Measurements from ENCODE around the gene PLOD2.

Gene PLOD2

GRCh38 chr3:146160964-146161662 is at the start of gene PLOD2:
TSS of gene PLOD2 (minus strand) at chr3:146161184. CDS start at chr3:146160989, 195 bp downstream.
- DNase-seq: peak; percentile 74

DNA sequence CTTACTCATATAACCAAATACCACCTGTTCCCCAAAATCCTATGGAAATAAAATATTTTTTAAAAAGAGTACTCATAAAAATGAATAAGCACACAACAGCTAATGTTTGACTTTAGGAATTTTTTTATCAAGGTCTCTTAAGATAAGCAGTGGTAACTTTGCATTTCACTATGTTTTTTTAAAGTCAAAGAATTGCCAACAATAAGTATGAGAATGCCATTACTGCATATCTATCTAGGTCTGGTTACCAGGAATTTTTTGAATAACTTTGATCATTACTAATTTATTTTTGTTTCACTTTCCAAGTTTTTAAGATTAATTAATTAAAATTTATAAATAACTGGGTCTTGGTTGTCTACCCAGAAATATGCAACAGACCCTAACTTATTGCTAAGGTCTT is 48.4 kb upstream of the PLOD2 start:
- DNase-seq: no peak

- DNase-seq: no peak
Measured at GRCh38 chr3:146203776-146204175, 42.8 kb upstream of the PLOD2 start.

DNA sequence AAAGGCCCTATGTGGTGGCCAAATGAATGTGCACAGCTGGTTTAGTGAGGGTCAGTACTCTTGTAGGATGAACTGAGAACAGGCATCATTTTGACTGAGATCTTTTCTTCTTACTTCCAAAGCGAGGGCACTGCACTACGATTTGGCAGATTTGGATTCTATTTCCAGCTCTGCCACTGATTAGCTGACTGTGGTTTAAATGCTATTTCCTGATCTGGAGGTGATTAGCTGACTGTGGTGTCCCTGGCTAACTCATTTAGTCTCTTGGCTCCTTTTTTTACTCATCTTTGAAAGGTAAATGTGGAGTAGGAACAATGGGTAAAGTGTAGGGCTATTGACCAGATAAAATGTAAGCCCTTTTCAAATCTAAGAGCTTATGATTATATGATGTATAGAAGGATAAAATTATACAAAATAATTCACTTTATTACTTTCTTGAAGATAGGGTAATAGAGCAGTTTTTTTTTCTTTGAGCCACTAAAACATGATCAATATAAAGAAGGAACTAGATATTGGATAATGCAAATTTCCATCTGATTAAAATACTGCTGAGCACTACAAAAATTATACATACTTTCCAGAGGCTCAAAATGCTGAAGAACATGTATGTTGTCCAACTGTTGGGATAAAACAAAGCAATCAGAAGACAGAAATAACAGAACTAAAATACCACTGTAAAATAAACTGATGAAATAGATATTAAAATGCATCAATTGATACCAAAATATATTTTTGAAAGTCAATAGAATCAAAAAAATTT is 39.7 kb upstream of the PLOD2 start:
- no peak for DNase-seq

- DNase-seq: no peak
Measured at GRCh38 chr3:146199762-146200161, 38.8 kb upstream of the PLOD2 start.

DNA sequence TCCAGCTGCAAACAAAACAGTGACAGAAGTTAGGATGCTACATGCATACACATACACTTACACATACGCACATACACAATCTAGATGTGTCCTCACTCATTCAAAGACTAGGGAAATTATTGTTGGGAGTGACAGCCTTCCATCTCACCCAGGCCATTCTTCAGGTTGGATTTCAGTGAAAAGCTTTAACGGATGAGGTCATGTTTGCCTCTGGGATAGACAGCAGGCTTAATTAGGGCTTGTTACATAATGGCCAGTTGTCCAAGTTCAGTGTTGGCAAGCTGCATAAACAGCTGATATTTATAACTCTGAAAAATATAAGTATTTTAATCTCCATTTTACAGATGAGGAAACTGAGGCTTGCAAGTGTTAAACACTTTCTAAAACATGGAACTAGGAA is 35.8 kb upstream of the PLOD2 start:
- no peak for DNase-seq

GRCh38 chr3:146195605-146196004 is 34.6 kb upstream of the PLOD2 start:
- no peak for DNase-seq

- DNase-seq: no peak
Measured at GRCh38 chr3:146195030-146195429, 34.0 kb upstream of the PLOD2 start.

- no peak for DNase-seq
Measured at GRCh38 chr3:146191051-146191450, 30.1 kb upstream of the PLOD2 start.

- DNase-seq: no peak
Measured at GRCh38 chr3:146189519-146190173, 28.7 kb upstream of the PLOD2 start.

GRCh38 chr3:146187334-146187950 is 26.5 kb upstream of the PLOD2 start:
- DNase-seq: no peak

DNA sequence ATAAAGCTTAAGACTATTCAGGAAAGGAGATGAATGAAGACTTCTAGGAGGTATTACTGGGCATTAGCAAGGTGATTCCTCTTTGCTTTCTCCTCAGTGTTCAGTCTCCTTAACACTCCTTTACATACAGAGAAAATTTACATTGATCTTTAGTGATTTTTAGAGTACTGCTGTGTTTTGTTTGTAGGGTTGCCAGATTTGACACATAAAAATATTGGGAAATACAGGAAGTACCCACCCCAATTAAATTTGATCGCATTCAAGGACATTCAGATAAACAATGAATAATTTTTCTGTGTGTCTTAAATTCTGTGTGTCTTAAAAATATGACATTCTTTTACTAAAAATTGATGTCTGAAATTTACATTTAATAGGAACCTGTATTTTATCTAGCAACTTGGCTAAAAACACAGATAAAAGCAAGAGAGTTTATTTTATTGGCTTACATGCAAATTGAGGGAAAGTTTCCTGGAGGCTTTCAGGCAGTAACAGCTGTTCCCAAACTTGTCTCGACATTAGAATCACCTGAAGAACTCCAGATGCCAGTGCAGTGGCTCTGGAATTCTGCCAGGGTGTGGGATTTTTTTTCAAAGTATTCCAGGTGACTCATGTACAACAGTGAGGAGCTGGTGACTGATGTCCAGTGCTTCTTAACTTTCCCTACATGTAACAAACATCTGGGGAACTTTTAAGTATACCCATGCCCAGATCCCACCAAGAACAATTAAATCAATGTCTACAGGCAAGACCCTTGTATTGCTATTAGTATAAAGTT is 23.4 kb upstream of the PLOD2 start:
- no peak for DNase-seq

DNA sequence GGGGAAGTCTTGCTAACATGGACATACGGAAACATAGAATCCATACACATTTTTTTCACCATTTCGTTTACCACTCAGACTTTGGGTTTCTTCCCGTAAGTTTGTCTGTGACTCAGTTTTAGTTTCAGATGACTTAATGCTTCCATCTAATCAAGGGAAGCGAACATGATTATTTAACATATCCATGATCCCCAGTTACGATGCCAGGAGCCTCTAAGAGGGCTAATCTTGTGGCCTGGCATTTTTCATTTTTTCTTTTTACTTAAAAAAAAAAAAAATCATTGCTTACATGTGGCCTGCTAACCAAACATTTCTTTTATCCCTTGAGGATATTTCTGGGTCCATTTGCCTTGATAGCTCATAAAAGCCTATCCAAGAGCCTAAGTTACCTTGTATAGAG is 20.2 kb upstream of the PLOD2 start:
- no peak for DNase-seq

DNA sequence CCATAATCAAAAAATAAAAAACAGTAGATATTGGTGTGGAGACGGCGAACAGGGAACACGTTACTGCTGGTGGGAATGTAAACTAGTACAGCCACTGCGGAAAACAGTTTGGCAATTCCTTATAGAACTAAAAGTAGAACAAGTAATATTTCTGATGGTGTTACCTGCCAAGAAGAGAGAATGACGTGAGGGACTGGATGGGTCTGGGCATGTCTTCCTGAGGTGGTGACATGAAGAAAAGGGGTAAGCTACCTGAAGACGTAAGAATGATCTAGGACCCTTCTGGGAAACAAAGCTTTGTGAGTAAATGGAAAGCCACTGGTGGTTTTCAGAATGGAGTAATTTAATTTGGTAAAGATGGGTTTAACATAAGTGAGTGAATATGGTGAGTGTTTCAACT is 19.4 kb upstream of the PLOD2 start:
- DNase-seq: no peak

DNA sequence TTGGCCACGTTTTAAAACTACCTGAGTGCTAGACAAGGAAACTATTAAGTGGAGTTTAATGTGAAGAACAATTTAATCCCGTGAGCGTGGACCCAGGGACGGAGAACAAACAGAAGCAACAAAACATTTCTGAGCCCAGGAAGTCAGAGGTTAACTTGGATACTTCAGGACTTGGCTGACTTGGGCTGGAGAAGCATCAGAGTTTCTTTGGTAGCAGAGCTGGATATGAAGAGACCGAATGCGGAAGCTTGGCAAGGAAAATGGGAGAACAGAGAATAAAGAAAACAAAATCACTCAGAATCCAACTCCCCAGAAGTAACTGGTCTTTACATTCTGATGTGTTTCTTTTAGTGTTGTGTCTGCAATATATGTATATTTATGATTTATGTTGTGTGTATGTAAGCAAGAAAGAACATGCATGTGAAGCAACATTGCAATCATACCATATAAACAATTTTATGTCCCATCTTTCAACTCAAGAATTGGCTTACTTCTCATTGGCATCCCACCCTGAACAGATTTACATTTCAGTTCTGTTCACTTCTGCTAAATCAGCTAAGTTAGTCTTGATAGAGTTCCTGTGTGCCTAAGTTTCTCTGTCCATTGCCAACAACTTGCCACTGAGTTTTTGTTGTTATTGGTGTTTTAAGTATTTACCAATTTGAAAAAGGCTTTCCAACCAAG is 17.2 kb upstream of the PLOD2 start:
- DNase-seq: no peak

- DNase-seq: no peak
Measured at GRCh38 chr3:146177519-146177918, 16.5 kb upstream of the PLOD2 start.

- no peak for DNase-seq
Measured at GRCh38 chr3:146177072-146177471, 16.1 kb upstream of the PLOD2 start.

GRCh38 chr3:146172586-146172985 is 11.6 kb upstream of the PLOD2 start:
- no peak for DNase-seq

GRCh38 chr3:146170591-146170990 is 9.6 kb upstream of the PLOD2 start:
- no peak for DNase-seq

- DNase-seq: no peak
Measured at GRCh38 chr3:146169891-146170290, 8.9 kb upstream of the PLOD2 start.

DNA sequence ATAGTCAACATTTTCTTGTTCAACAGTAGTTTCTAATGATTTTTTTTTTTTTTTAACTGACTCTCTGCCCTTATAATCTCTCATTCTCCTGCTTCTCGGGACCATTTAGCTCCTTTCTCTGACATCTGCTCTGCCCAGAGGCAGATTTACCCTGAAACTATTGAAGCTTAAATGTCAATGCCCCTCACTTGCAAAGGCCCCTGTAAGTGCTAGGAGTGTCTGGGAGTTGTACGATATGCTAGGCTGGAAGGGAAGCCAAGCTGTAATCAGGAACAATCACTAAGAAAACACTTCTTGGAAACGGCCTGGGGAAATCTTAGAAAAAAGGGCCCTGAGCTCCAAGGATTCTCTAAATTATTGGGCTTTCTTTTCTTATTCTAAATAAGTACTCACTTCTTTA is 5.8 kb upstream of the PLOD2 start:
- no peak for DNase-seq

DNA sequence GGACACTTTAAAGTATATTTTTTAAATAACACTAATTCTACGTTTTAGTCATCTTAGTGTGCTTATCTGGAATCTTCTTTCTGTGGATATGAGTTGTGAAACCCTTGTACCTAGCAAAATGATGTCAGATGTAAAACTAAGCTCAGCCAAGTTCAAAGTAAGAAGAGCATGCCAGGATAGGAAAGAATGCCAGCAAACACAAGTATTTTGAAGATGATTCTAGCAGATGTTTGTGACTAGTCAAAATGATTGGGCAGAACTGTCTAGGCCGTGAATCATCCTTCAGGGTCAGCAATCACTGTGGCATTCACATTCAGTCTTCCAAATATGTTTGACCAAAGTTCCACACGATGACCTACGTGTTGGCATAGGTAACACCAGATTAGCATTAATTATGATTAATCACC is 5.4 kb upstream of the PLOD2 start:
- no peak for DNase-seq

Measured in 8988T (cell line).